Stimulated activated CD8-positive, alpha-beta memory T cell treated with anti-CD3 and anti-CD28 coated beads, Interleukin-15, amount 100 ng/mL, for 24 hours (primary cell): ENCODE data around the gene SLBP.
"Not testable (repeated sequence)": the region's sequence is repeated elsewhere in the genome, so short reads cannot be mapped to it uniquely, and the experiment has no call there.

Experiments used
- DNase-seq: peaks from one replicate; pipeline ENCODE4 v3.0.0-alpha.2; 2020; ENCODE audit warnings: low read depth

SLBP gene

DNA sequence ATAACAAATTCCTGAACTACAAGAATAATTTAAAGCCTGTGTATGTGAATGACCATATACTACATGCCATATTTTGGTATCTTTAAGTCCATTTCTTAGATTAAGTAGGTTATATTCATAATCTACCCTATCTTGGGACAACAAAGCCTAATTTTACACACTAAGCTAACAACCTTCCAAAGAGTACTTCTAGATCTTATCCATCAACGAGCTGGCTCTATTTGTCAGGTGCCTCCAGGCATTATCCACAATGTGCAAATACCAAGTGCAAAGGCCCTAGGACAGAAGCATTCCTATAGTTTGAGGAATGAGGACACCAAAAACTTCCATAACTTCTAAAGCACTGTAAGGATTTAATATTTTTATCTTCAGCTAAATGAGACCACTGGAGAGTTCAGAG lies 3.5 kb downstream of the SLBP start:
- DNase-seq: no peak

DNA sequence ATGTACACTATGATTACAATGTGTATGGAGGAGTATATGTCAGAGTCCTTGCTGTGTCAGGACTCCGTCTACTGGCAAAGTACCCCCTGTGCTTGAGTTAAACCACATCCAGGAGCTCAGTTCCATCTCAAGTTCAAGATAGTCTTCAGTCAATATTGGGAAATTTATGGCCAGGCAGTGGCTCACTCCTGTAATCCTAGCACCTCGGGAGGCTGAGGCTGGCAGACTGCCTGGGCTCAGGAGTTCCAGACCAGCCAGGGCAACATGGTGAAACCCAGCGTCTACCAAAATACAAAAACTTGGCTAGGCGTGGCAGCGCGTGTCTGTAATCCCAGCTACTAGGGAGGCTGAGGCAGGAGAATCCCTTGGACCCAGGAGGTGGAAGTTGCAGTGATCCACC lies 5.8 kb downstream of the SLBP start:
- DNase-seq: no peak

DNA sequence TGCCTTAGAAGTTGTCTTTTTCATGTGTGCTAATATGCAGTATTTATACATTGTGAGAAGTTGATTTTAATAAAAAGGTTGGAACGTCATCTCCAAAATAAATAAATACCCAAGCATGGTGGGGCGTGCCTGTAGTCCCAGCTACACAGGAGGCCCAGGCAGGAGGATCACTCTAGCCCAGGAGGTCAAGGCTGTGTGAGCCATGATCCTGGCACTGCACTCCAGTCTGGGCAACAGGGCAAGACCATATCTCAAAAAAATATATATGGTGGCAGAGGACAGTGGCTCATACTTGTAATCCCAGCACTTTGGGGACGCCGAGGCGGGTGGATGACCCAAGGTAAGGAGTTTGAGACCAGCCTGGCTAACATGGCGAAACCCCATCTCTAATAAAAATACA lies 6.4 kb downstream of the SLBP start:
- DNase-seq: no peak

DNA sequence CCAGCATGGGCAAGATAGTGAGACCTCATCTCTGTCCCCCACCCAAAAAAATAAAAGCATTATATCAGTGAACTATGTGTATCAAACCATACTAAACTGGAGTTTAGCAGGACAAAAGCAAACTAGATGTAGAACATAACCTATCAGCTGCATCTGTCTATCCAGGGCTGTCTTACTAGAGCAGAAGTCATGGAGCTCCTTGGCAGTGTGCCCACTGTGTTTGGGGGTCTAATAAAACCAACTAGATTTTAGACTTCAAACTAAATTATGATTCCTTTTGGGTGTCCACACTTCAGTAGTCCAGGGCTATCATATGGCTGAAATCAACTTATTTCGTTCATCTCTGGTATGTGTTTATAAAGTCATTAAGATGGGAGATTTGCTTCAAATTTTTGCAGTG lies 8.3 kb downstream of the SLBP start:
- DNase-seq: no peak

DNA sequence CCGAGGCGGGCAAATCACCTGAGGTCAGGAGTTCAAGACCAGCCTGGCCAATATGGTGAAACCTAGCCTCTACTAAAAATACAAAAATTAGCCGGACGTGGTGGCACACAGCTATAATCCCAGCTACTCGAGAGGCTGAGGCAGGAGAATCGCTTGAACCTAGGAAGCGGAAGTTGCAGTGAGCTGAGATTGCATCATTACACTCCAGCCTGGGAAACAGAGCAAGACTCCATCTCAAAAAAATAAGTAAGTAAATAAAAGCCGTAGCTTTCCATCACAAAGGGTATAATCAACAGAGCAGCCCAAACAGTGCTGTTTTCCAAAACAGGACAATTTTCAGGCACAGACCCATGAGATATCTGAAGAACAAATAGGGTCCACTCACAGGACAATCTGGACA lies 10.4 kb downstream of the SLBP start:
- DNase-seq: not testable (repeated sequence)

DNA sequence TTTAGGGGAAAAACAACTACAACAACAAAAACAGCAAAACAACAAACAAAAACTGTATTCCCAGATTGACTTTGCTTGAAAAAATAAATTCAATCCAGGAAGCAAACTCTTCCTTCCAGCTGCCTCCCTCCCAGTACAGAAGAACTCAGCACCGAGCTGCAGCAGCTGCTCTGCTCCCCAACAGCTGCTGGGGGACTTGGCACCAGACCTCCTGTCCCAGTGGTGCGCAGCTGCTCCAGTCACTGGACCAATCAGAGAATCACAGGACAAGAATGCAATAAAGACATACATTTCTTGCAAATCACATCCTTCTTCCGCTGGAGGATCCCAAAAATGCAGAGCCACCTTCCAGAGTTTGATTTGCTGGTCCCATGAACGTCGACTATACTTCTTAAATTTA lies 16.2 kb downstream of the SLBP start:
- DNase-seq: no peak

DNA sequence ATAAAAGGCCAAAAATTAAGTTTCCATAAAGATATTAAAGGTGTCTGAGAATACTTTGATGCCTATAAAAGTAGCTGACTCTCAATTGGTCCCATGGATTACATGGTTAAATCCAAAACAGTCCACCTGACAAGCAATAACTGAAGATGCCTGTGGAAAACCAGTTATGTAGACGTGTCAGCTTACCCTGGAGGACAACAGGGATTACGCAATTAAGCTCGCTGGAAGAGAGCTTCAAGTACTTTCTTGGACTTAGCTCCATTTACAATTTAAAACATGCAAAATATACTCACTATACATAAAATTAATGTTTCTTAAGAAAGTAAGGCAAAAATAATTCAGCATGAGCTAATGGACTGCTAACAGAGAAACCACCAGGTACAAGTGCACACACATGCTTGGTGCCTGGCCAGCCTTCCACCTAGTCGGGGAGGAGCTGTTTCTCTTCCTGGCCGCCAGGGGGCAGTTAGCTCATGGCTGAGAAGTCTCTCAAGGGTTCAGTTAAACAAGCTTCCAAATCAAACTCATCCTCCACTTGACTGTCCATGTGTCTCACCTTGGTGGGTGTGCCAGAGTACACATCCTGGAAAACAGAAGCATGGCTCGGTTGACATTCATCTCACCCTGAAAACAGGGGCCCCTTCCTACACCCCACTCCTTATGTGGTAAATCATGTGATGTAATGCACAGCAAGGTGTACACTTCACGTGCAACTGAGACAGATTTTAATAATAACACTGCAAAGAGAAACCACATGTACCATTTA lies 18.8 kb downstream of the SLBP start:
- DNase-seq: peak; percentile 39

DNA sequence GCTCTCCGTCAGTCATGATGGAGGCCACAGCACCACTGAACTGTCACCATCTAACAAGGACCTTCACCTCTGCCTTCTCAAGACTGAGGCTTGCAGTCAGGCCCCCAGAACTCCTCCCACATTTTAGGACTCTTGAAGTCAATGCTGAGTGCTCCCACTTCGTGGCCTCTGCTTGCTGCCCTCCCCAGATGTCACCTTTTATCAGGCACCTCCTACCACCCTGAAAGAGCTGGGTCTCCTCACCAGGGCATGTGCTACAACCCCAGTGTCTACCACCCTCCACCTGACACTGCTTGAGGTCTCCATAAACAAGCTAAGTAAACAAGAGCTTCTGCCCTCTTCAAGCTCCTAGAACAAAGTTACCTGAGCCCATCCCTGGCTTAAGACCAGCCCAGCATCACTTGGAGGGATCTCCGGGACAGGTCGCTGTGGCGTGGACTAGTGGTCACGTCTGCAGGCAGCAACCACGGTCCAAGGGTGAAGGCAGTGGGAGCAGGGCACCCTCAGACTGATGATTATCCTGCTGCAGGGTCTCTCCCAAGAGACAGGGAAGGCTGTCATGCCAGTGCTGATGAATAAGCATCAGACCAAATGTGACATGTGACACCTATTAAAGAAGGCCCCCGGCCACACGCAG lies 20.3 kb downstream of the SLBP start:
- no peak for DNase-seq

DNA sequence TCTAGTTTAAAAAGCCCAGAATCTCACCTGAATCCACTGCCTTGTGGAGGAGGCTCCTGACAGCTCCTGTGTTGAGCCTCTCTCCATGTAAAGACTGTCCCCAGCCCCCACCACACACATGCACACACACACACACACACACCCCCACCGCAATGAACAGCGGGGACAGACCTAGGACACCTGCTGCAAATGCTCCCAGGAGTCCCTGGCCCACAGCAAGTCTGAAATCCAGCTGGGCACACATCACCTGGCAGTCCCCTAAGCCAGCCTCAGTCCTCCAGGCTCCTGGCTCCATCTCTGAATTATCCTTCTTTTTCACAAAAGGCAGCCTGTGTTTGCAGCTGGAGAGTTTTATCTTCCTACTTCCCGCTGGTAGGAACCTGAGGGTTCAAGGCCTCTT lies 21.4 kb downstream of the SLBP start:
- DNase-seq: no peak

DNA sequence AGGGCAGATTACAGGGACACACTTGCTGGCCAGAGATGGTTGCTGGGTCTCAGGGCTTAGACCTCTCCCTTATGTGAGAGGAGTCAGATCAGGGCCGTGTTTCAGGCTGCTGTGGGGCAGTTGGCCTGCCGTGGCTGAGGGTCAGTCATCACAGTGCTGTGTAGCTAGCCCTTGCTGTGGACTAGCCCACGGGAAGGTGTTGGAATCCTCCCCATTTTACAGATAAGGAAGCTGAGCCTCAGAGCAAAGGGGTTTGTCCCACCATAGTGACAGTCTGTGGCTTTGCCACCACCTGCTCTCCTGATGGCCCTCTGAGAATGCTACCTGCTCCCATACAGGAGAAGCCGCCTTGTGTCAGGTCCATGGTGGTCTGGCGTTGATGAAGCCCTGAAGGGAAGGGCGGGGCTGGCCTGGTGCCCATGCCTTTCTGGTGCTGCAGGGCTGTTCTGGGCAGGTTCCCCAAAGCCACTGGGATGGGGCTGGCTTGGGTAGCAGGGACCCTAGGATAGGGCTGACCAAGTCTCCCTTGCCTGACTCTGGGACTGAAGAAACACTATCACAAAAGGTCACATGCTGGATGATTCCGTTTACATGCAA lies 25.6 kb downstream of the SLBP start:
- no peak for DNase-seq

DNA sequence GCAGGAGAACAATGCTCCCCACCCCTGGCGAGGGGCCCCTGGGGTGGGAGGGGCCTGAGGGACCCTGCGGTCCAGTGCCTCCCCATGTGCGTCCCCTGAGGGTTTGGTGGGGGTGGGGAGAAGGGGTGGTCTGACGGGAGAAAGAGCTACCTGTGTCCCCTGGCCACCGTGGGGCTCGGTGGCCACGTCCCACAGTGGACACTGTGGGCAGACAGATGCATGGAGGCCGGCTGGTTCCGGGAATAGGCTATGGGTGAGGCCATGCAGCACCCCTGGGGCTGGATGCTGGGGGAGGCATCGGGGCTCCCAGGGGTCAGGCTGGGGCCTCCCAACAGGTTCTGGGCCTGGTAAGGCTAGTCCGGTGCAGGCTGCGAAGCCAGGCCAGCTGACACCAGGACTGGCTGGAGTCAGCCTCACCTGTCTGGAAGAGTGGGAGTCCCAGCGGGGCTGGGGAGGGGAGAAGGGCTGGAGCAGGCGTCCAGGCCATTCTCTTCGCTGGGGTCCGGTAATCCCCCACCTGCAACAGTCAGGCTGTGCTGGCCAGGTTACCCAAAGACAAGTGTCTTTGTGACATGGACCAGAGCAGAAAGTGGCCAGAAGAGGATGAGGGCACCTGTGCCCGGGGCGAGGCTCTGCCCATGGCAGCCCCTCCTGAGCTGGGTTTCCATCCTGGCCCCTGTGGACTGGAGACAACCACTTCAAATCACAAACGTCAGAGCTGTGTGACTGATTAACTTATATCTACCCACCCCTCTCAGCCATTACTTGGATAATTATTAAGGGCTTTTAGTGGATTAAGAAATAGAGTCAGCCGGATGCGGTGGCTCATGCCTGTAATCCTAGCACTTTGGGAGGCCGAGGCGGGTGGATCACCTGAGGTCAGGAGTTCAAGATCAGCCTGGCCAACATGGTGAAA lies 26.6 kb downstream of the SLBP start:
- no peak for DNase-seq

DNA sequence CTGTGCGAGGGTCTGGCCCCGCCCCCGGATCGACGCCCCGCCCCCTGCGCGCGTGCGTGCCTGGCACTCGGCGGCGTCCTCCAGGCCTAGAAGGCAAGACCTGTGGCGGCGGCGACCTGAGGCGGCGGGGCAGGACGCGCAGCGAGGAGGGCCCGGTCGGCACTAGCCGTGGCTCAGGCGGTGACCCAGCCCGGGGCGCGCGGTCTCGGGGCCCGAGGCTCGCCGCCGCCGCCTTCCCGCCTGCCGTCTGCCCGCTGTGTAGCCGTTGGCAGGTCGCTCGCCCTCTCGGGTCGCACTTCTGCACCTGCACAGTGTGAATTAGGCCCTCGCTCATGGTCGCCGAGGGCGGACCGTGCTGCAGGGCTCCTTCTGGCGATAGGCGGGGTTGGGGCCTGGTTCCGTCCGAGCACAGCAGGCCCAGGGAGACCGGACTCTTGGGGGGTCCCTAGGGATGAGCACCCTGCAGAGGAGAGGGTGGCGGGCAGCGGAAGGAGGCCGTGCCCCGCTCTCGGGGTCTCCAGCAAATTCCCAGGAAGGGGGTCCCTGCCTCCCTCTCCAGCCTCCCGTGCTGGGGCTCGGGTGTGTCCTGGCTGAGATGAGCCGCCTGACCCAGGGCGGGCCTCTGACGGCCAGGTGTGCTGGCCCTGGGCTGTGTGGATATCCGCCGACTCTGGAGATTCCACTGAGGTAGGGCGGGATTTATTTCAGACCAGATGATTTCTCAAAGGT lies 27.4 kb downstream of the SLBP start:
- DNase-seq: peak; percentile 96

DNA sequence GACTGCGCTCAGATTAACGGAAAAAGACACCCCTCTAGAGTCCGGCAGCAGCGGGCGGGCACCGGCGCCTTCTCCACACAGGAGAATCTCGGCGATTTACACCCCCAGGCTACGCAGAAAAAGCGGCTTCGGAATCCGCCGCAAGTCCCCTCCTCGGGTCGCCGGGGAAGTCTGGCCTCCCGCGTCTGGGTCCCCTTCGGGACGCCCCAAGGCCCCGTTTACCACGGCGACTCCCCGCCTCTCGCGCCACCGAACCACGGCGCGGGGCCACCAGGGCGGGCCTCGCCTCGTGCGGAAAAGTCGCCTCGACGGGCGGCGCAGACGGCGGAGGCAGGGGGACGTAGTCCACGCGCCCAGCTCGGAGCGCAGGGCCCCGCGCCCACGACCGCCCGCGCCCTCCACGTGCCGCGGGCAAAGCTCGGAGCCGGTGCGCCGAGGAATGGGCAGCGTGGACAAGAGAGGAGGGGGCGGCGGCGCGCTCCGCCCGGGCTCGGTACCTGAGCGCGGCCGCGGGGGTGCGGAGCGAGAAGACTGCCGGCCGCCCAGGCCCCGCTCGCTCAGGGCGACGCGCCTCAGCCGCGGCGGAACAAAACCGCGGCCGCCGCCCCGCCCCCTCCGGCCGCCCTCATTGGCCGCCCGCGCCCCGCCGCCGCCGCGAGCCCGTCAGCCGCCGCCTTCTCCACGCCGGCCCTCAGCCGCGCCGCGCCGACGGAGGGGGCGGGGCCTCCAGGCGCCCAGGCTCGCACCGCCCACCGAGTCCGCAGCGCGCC lies 28.2 kb downstream of the SLBP start, which contains the start of gene FAM53A:
TSS of gene FAM53A (minus strand) at position 578 of the 770 bp plus-strand sequence. CDS start 15,572 bp downstream, outside the sequence.
- DNase-seq: no peak

DNA sequence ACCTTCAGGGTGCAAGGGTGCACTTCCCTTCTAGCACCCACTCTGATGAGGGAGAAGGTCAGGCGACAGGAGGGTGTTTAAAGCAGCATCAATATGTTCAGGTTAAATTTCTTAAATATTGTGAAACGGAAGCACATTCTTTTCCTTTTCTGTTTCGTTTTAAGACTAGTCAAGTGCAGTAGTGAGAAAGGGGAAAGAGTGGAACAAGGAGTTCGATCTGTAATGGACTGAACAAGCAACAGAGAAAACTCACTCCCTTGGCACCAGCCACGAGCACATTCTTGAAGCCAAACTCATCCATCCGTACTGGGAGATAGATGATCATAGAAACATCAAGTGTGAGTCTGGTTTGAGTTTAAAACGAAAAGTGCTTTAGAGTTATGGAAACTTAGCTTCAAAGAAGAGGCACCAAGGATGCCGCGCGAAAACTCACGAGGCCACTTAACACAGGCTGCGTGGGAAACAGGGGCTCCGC lies 28.8 kb downstream of the SLBP start:
- DNase-seq: no peak

DNA sequence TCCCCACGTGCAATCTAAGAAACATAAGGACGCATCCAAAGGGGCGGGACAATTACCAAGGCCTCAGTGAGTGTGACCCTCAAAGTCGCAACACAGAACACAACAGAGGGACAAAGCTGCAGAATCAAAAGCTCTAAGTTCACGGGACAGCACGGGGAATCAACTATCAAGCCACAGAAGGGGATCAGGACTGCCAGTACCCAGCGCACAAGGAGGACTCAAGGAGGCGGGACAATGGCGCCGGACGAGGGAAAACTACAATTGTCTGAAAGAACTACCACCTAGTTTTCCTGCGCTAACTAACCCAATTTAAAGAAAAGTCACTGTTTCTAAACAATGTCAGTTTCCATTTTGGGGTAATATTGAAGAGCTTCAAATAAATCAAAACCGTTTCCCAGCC lies 29.3 kb downstream of the SLBP start:
- DNase-seq: no peak

DNA sequence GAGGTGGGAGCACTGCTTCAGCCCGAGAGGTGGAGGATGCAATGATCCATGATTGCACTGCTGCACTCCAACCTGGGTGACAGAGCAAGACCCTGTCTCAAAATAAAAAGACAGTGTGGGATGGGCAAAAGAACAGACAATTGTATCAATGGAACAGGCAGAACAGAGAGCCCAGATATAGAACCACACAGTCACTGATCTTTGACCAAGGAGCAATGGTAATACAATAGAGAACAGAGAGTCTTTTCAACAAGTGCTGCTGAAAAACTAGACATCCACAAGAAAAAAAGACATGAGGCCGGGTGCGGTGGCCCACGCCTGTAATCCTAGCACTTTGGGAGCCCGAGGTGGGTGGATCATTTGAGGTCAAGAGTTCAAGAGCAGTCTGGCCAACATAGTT lies 33.9 kb downstream of the SLBP start:
- DNase-seq: no peak

DNA sequence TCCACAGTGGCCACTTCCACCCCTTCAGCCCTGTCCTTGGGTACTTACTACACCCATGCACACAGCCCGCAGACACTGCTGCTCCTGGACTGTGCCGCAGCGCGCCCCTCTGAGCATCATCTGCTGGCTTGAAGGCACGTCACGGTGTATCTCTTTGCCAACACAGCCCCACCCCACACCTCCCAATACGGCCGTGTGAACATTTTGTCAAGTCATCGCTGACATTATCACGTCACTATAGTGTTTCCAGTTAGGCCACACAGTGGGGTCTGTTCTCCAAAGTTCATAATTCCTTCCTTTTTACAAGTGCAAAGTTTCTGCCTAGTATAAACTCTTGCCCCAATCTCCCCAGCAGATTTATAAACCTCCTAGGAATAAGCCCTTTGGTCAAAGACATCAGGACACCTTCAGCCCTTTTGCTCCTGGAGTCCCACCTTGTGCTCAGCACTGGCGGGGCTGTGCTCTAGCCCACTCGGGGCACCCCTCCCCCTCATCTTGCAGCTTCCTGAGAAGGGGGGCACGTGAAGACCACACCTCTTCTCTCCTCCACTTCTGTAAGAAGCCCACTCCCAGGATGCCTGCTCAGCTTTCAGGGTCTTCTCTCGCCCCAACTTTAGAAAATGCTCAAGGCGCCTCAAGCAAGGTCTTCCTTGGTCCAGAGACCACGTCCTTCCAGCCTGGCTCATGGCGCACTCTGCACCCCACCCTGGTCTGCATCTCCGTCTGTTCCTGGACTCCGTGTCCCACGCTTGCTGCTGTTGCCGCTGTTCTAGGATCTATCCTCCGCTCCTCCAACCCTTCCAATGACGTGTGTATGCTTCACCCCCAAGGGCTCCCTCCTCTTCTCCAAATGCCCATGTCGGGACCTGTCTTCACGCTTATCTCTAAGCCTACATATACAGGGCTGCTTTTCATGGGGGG lies 35.3 kb downstream of the SLBP start:
- no peak for DNase-seq

DNA sequence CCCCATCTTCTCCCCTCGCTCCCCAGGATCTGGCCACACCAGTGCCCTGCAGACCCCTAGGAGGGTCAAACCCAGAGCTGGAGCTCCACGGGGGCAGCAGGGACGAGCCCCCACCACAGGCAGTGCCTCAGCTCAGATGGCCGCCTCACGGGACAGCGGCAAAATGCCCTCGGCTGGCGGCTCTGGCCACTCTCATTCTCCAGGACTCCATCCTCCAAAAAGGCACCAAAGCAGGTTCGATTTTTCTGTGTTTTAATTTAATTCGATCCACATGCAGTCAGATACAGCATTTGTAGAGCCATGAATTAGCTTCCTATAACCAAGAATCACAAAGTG lies 36.3 kb downstream of the SLBP start:
- no peak for DNase-seq

DNA sequence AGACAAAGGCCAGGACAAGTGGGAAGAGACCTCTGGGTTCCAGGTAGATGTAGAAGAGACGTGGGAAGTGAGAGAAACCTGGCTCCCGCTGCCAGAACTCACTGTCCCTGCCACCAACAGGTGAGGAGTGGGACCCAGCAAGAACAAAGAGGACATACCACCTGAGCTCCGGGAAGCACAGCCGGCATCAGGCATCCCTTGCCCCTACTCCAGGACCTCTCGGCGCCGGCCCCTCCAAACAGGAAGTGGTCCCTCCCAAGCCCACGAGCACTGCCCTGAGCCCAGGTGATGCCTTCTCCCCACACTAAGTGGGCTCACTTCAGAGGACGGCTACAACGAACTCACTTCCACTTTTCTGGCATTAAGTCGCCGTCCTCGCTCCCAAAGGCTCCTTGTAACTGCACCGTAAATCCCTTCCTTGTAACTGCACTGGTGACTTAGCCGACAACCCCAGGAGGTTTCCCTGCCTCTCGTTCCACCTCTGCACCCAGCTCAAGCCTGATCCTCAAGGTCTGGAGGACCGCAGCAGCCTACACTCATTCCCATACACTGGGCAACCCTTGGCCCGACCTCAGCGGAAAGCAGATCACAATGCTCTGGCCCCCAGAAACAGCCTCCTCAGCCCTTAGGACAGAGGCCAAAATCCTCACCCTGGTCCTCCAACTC lies 36.9 kb downstream of the SLBP start:
- DNase-seq: no peak
